NB4 (cell line): ENCODE measurements around the gene SYMPK.

Experiments used
- DNase-seq: peaks from one replicate; pipeline ENCODE4 v3.0.0; 2010; ENCODE audit warnings: low read depth
- H3K4me3 ChIP-seq: one replicate; pipeline ENCODE4 v1.5.1; 2011; ENCODE audit warnings: mild to moderate bottlenecking, low read depth, low read length, moderate library complexity
- CTCF ChIP-seq: IDR thresholded peaks from one replicate; pipeline ENCODE4 v1.5.1; 2012; ENCODE audit warnings: low read depth, low read length
- MAX ChIP-seq: IDR thresholded peaks from 2 replicates; pipeline ENCODE4 v1.6.1; 2011; ENCODE audit warnings: low read depth, low read length
- MYC ChIP-seq: IDR thresholded peaks from 2 replicates; pipeline ENCODE4 v1.6.1; 2011; ENCODE audit warnings: low read depth, low read length
- POLR2A ChIP-seq: IDR thresholded peaks from 2 replicates; pipeline ENCODE4 v1.6.1; 2011; ENCODE audit warnings: mild to moderate bottlenecking; ENCODE audit not compliant: insufficient read length; ENCODE audit errors: extremely low read depth

Gene SYMPK

DNA sequence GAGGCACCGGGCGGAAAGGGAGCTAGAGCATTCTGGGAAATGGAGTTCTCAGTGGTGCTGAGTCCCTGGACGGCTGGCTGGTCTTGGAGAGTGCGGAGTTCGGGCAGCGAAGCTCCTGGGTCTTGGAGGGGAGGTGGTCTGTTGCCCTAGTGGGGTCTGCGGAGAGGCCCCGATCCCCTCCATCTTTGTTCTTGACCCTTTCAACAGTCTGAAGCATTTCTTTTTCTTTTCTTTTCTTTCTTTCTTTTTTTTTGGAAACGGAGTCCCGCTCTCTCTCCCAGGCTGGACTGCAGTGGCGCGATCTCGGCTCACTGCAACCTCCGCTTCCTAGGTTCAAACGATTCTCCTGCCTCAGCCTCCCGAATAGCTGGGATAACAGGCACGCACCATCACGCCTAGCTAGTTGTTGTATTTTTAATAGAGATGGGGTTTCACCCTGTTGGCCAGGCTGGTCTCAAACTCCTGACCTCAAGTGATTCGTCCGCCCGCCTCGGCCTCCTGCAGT lies 440 bp upstream of the SYMPK start:
- H3K4me3 ChIP-seq = peak overlapping the region; percentile 41
- no peak for DNase-seq
- no peak for TF ChIP-seq CTCF
- TF ChIP-seq MYC = peak; percentile 88; the same call in 1 of the 2 replicates

DNA sequence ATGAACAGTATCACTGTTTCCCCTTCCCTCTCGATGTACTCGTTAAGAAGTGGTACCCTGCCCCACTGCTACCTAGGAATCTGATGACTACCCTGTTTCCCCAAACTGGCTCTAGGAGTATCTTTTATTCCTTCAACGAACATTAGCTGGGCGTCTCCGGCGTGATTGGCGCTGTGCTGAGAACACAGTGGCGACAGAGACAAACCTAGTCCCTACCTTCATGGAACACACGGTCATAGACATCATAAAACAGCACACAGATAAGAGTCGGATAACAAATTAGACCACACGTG lies 730 bp downstream of the SYMPK start:
- DNase-seq = no peak
- H3K4me3 ChIP-seq = peak overlapping the region; percentile 80
- TF ChIP-seq MAX (no peak), POLR2A (no peak), CTCF (no peak), MYC (no peak)

- no peak for DNase-seq
- H3K4me3 ChIP-seq = no peak overlapping the region
- TF ChIP-seq CTCF = no peak
- TF ChIP-seq POLR2A = no peak
- TF ChIP-seq MYC = no peak
- TF ChIP-seq MAX = no peak
Measured at GRCh38 chr19:45860359-45861259, 2.3 kb downstream of the SYMPK start.

- TF ChIP-seq CTCF (no peak), POLR2A (no peak), MYC (no peak), MAX (no peak)
- no peak for DNase-seq
- H3K4me3 ChIP-seq = no peak overlapping the region
Measured at GRCh38 chr19:45854167-45854778, 8.7 kb downstream of the SYMPK start.

- TF ChIP-seq MAX (no peak), CTCF (no peak), POLR2A (no peak), MYC (no peak)
- no peak overlapping the region for H3K4me3 ChIP-seq
- DNase-seq = no peak
Measured at GRCh38 chr19:45852983-45853382, 10.0 kb downstream of the SYMPK start.
